Body of pancreas (tissue), 4 donors: ENCODE data around the gene ALDH1A2. TPM values are rescaled to one million over a fixed set of nuclear protein-coding genes. Genes with fewer than 3 reads are reported as not detected.
A peak's percentile ranks its signal among the peaks of the same experiment; 100 is the strongest.

Source experiments
- ATAC-seq: fragments of 150-250 bp; one replicate; pipeline ENCODE4 v1.9.1; 2016
- DNase-seq, 4 donors: peaks; one replicate each; pipeline ENCODE4 v3.0.0-alpha.2; 2019
- H3K27ac ChIP-seq, 4 donors: fragments of 200-600 bp; sonication (generic); 1 replicate in 3 of 4; 2 replicates in 1 of 4; pipeline versions ENCODE4 v1.5.1 to v1.6.1; 2016 to 2019; ENCODE audit warnings: mild to moderate bottlenecking in 1 of 4, mixed read lengths in 1 of 4, moderate library complexity in 1 of 4
- H3K27me3 ChIP-seq, 2 donors: fragments of 200-600 bp; sonication (generic); one replicate each; pipeline ENCODE4 v1.6.0; 2016; ENCODE audit warnings: mild to moderate bottlenecking in 1 of 2
- H3K36me3 ChIP-seq, 2 donors: fragments of 200-600 bp; sonication (generic); replicated peaks in 1 of 2; 2 replicates each; pipeline ENCODE4 v1.5.1; 2016; ENCODE audit warnings: low read depth in 2 of 2; ENCODE audit not compliant: insufficient read depth in 1 of 2
- H3K4me1 ChIP-seq: fragments of 200-600 bp; sonication (generic); one replicate; pipeline ENCODE4 v1.6.0; 2016
- H3K4me3 ChIP-seq, 2 donors: fragments of 200-600 bp; sonication (generic); 1 replicate in 1 of 2; 2 replicates in 1 of 2; pipeline ENCODE4 v1.5.1; 2016 to 2019
- H3K9me3 ChIP-seq, 3 donors: fragments of 200-600 bp; sonication (generic); 1 replicate in 2 of 3; 2 replicates in 1 of 3; pipeline ENCODE4 v1.5.1; 2016
- POLR2A ChIP-seq, 3 donors: fragments of 450-650 bp; IDR thresholded peaks; one replicate each; pipeline ENCODE4 v1.6.1; 2016; ENCODE audit warnings: antibody characterized with exemption in 3 of 3, mild to moderate bottlenecking in 2 of 3
- WGBS, 2 donors: methylation state at CpG; one replicate each; pipeline ENCODE4 v1.1.5; 2017; 5-methylcytosine and 5-hydroxymethylcytosine counted together
- intact Hi-C: fragments of 100-400 bp; cut with DNase I; formaldehyde crosslinking; loops from one replicate; pipeline ENCODE4 v1.15.1; 2023
- total RNA-seq, 2 donors: library from RNA; depleted of rRNA; stranded (reverse); fragments of >200 nt; gene quantifications; one replicate each; pipeline ENCODE4 v1.1.0, GENCODE V29; 2016
- TF ChIP-seq, protein P1 (sequence below), 7 experiments: fragments of 450-650 bp in 4 of 7; fragments of 200-600 bp in 3 of 7; sonication (generic) in 3 of 7; IDR thresholded peaks; one replicate each; pipeline ENCODE4 v1.5.1; 2016 to 2019; ENCODE audit warnings: antibody characterized with exemption in 7 of 7

The ALDH1A2 gene
- total RNA-seq, 2 donors from 2014 or later, result 1.6 to 2.1 TPM

DNA sequence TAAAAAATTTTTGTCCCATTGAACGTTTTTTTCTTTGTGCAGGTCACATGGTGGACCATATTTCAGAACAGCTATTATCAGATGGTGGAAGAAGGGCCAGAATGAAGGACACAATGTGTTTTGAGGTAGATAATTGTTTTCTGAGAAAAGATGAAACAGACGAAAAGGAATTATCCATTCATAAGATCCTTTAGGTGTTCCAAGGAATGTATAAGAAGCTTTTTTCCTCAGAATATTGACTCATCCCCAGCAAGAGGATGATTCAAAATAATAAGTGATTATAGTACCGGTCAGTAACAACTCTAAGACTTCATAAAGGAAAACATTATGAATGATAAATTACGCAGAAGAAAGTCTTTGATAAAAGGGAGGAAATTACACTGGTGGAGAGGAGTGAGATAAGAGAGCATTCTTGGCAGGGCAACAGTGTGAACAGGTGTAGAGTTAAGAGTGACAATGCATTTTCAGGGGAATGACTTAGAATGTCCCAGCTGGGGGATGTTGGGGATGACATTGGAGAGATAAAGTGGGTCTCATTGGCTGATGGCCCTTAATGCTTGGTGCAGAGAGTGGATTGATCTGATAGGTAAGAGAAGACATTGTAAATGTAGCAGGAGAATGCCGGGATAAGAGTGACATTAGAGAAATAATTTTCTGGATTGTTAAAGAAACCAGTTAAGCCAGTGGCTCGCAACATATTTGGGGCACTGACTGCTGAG, 45.6 kb upstream of the ALDH1A2 start:
- peaks cover 6% of the 10 kb centered on the region for H3K4me1 ChIP-seq
- ATAC-seq (peak; percentile 38), DNase-seq (peak in 2 of 4 donors; percentile 15 to 19)
- no peak for TF ChIP-seq POLR2A (IDR thresholded peaks at IDR 0.05)
- TF ChIP-seq, protein P1, sequence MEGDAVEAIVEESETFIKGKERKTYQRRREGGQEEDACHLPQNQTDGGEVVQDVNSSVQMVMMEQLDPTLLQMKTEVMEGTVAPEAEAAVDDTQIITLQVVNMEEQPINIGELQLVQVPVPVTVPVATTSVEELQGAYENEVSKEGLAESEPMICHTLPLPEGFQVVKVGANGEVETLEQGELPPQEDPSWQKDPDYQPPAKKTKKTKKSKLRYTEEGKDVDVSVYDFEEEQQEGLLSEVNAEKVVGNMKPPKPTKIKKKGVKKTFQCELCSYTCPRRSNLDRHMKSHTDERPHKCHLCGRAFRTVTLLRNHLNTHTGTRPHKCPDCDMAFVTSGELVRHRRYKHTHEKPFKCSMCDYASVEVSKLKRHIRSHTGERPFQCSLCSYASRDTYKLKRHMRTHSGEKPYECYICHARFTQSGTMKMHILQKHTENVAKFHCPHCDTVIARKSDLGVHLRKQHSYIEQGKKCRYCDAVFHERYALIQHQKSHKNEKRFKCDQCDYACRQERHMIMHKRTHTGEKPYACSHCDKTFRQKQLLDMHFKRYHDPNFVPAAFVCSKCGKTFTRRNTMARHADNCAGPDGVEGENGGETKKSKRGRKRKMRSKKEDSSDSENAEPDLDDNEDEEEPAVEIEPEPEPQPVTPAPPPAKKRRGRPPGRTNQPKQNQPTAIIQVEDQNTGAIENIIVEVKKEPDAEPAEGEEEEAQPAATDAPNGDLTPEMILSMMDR (IDR thresholded peaks at IDR 0.05), result no peak
- H3K36me3 ChIP-seq, result no peaks in the 10 kb centered on the region
- H3K4me3 ChIP-seq, result no peak overlapping the region
- intact Hi-C loops, result no loop called here
- WGBS, 2 donors, result 17 to 23% methylated on average over 6 of the region's 6 CpGs
- no peaks in the 10 kb centered on the region for H3K9me3 ChIP-seq
- no peaks in the 10 kb centered on the region for H3K27me3 ChIP-seq
- H3K27ac ChIP-seq, result no peak overlapping the region

DNA sequence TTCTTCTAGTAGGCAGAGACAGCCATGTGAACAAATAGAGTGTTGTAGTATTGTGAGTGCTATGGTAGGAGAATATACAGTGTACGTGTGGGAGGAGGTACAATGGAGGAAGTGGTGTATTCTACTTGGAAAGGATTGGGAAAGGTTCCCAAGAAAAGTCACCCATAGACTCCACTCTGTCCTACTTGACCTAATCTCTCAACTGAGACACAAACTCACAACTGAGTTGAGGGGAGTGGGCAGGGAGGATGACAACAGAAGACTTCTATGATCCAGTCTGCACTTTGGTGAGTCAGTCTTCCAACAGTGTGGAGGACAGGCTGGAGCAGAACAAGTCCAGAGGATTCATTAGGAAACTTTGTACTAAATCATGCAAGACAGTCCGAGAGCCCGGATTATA, 43.9 kb upstream of the ALDH1A2 start:
- intact Hi-C loops, result no loop called here
- no peak for ATAC-seq
- no peaks in the 10 kb centered on the region for H3K9me3 ChIP-seq
- no peaks in the 10 kb centered on the region for H3K27me3 ChIP-seq
- no peak overlapping the region for H3K4me3 ChIP-seq
- H3K4me1 ChIP-seq, result peaks cover 6% of the 10 kb centered on the region
- H3K36me3 ChIP-seq, result no peaks in the 10 kb centered on the region
- no peak for DNase-seq
- TF ChIP-seq, protein P1 (IDR thresholded peaks at IDR 0.05), result no peak
- TF ChIP-seq POLR2A (IDR thresholded peaks at IDR 0.05), result no peak
- H3K27ac ChIP-seq, result no peak overlapping the region
- WGBS, 2 donors, result 83 to 85% methylated on average over 3 of the region's 3 CpGs

DNA sequence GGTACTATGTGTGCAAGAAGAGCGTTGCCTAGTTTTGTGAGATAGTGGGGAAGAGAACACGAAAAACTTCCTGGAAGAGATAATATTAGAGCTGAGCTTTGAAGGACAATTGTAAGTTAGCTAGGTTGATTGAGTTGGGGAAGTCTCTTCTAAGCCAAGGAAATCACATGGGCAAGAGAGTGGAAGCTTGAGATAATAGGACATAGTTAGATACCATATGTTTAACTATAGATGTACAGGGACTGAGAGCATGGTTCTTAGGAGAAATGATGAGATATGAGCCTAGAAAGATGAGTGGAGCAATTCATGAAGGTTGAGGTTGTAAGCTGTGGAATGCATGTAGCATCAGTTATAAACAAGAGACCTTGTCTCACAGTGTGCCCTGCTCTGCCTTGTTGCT, 42.6 kb upstream of the ALDH1A2 start:
- H3K27me3 ChIP-seq, result no peaks in the 10 kb centered on the region
- no peak for TF ChIP-seq POLR2A (IDR thresholded peaks at IDR 0.05)
- TF ChIP-seq, protein P1 (IDR thresholded peaks at IDR 0.05), result no peak
- no peak overlapping the region for H3K27ac ChIP-seq
- no peaks in the 10 kb centered on the region for H3K36me3 ChIP-seq
- H3K4me3 ChIP-seq, result no peak overlapping the region
- peaks cover 6% of the 10 kb centered on the region for H3K4me1 ChIP-seq
- DNase-seq (no peak), ATAC-seq (no peak)
- 68 to 69% methylated on average over 2 of the region's 2 CpGs for WGBS, 2 donors
- intact Hi-C loops, result no loop called here
- H3K9me3 ChIP-seq, result no peaks in the 10 kb centered on the region

DNA sequence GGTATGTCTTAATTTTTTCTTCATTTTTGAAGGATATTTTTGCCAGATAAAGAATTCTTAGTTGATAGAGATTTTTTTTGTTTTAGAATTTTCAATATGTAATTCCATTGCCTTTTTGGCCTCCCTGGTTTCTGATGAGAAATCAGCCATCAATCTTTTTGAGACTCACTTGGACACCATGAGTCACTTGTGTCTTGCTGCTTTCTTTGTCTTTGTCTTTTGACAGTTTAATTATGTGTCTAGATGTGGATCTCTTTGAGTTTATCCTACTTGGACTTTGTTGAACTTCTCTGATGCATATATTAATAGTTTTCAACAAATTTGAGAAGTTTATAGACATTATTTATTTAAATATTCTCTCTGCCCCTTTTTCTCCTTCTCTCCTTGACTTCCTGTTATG, 38.0 kb upstream of the ALDH1A2 start:
- H3K27ac ChIP-seq, result no peak overlapping the region
- TF ChIP-seq, protein P1 (IDR thresholded peaks at IDR 0.05), result no peak
- TF ChIP-seq POLR2A (IDR thresholded peaks at IDR 0.05), result no peak
- intact Hi-C loops, result no loop called here
- no peak for DNase-seq
- ATAC-seq, result no peak
- no peaks in the 10 kb centered on the region for H3K9me3 ChIP-seq
- no peak overlapping the region for H3K4me3 ChIP-seq
- no peaks in the 10 kb centered on the region for H3K36me3 ChIP-seq
- no peaks in the 10 kb centered on the region for H3K27me3 ChIP-seq
- H3K4me1 ChIP-seq, result no peaks in the 10 kb centered on the region

DNA sequence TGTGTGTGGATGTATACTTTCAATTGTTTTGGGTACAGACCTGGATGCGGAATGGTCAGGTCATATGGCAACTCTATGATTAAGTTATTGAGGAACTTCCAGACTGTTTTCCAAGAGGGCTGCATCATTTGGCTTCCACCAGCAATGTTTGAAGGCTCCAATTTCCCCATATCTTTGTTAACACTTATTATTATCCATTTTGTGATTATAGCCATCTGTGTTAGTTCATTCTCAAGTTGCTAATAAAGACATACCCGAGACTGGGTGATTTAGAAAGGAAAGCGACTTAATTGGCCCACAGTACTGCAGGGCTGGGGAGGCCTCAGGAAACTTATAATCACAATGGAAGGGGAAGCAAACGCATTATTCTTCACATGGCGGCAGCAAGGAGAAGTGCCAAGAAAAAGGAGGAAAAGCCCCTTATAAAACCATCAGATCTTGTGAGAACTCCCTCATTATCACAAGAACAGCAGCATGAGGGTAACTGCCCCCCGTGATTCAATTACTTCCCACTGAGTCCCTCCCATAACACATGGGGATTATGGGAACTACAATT, 31.1 kb upstream of the ALDH1A2 start:
- intact Hi-C loops, result no loop called here
- no peak for TF ChIP-seq POLR2A (IDR thresholded peaks at IDR 0.05)
- TF ChIP-seq, protein P1 (IDR thresholded peaks at IDR 0.05), result no peak
- ATAC-seq, result no peak

More for the DNA sequence above, 31.1 kb upstream of the ALDH1A2 start:
- peaks cover 4% of the 10 kb centered on the region for H3K4me1 ChIP-seq
- no peak overlapping the region for H3K4me3 ChIP-seq
- 81% methylated on average over 6 of the region's 6 CpGs for WGBS, 2 donors
- no peaks in the 10 kb centered on the region for H3K9me3 ChIP-seq
- no peaks in the 10 kb centered on the region for H3K27me3 ChIP-seq
- H3K27ac ChIP-seq, result no peak overlapping the region
- DNase-seq, result no peak
- no peaks in the 10 kb centered on the region for H3K36me3 ChIP-seq
